Kidney epithelial cell (primary cell): ENCODE data around the gene PTH2. TPM values are rescaled to one million over a fixed set of nuclear protein-coding genes. Genes with fewer than 3 reads are reported as not detected.

Experiments used
- DNase-seq: peaks from one replicate; pipeline ENCODE4 v3.0.0-alpha.2; 2010; ENCODE audit warnings: low read depth
- H3K27me3 ChIP-seq: 2 replicates; pipeline ENCODE4 v1.6.0; 2011; ENCODE audit warnings: low read length; ENCODE audit not compliant: control insufficient read depth, insufficient read depth
- H3K36me3 ChIP-seq: 2 replicates; pipeline ENCODE4 v1.5.1; 2011; ENCODE audit warnings: low read length; ENCODE audit not compliant: control insufficient read depth, insufficient read depth
- H3K4me3 ChIP-seq: 2 replicates; pipeline ENCODE4 v1.5.1; 2011; ENCODE audit warnings: low read depth, mild to moderate bottlenecking, control low read depth, low read length
- total RNA-seq: library from RNA; depleted of rRNA; stranded (reverse); fragments of >200 nt; gene quantifications from 2 replicates; pipeline ENCODE4 v1.2.3, GENCODE V29; 2015
- TF ChIP-seq, protein P1 (sequence below): IDR thresholded peaks from 2 replicates; pipeline ENCODE4 v1.5.1; 2011; ENCODE audit warnings: mild to moderate bottlenecking, moderate library complexity, low read length, control low read depth, inconsistent platforms; ENCODE audit not compliant: insufficient read depth, poor library complexity, severe bottlenecking

The PTH2 gene, protein sequence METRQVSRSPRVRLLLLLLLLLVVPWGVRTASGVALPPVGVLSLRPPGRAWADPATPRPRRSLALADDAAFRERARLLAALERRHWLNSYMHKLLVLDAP
- not detected in 2 replicates for total RNA-seq

DNA sequence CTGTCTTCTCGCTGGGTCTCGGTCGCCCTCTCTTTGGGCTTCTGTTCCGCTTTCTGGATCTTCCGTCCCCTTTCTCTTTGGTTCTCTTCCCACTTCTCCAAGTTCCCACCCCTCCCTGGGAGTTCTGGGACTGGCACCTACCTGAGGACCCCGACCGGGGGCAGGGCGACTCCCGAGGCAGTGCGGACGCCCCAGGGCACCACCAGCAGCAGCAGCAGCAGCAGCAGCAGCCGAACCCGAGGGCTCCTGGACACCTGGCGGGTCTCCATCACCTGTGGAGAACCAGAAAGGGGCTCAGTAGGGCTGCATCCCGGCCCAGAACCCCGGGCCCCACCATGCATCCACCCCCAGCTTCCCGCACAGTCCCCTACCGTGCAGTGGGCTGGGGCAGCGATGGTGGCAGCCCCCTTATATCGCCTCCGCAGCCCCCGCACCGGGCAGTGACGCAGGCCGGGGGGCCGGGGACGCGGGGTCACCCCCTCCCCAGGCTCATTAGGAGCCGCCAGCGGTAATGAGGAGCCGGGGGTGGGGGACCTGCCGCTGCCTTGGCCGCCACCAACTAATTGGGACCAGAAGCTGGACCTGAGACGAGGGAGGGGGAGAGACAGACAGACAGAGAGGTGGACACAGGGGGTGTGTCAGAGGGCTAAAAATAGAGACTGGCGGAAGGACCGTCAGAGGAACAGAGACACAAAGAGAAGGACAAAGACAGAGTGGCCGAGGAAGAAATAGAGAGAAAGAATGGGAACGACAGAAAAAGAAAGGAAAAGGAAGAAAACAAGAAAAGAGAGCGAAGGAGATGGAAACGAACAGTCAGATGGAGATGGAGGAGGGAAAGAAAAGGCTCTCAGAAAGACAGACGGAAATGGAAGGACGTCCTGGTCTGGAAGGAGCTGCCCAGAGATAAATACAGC, at the start of gene PTH2:
Gene PTH2 (minus strand): TSS at position 371 of the 914 bp plus-strand sequence. CDS start 102 bp downstream, at position 269.
- Histone ChIP-seq H3K36me3 (no peaks in the 10 kb centered on the region), H3K4me3 (no peak within 1 kb of the TSS), H3K27me3 (peaks cover 90% of the 10 kb centered on the region)
- DNase-seq, result no peak
- TF ChIP-seq, protein P1, sequence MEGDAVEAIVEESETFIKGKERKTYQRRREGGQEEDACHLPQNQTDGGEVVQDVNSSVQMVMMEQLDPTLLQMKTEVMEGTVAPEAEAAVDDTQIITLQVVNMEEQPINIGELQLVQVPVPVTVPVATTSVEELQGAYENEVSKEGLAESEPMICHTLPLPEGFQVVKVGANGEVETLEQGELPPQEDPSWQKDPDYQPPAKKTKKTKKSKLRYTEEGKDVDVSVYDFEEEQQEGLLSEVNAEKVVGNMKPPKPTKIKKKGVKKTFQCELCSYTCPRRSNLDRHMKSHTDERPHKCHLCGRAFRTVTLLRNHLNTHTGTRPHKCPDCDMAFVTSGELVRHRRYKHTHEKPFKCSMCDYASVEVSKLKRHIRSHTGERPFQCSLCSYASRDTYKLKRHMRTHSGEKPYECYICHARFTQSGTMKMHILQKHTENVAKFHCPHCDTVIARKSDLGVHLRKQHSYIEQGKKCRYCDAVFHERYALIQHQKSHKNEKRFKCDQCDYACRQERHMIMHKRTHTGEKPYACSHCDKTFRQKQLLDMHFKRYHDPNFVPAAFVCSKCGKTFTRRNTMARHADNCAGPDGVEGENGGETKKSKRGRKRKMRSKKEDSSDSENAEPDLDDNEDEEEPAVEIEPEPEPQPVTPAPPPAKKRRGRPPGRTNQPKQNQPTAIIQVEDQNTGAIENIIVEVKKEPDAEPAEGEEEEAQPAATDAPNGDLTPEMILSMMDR, result no peak

DNA sequence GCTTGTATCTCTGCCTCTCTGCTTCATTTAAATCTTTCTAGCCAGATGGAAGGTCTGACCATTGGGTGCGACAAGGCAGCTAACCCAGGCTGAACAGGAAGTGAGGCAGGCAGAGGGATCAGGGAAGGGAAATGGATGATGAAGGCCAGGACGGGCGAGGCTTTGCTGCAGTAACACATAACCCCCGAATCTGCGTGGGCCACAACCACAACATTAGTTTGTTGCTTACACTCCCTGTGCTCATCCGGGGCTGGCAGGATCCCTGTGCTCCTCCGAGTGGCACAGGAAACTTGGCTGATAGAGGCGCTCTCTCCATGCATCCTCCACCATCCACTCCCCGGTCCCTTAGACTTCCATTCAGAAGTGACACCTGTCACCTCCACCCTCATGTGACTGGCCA, 49.7 kb upstream of the PTH2 start:
- Histone ChIP-seq H3K27me3 (no peaks in the 10 kb centered on the region), H3K36me3 (no peaks in the 10 kb centered on the region), H3K4me3 (no peak overlapping the region)
- TF ChIP-seq, protein P1, result no peak
- no peak for DNase-seq

DNA sequence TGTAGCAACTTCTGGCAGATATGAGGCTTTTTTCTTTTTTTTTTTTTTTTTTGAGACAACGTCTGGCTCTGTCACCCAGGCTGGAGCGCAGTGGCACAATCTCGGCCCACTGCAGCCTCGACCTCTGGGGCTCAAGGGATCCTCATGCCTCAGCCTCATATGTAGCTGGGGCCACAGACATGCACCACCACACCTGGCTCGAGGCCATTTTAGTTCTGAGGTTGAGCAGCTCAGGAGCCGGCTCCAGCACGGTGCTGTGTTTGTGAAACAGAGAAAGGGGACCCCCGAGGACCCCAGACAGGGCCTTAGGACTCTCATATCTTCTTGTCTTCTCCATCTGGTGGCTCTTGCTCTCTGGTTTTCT, 47.4 kb upstream of the PTH2 start:
- Histone ChIP-seq H3K27me3 (no peaks in the 10 kb centered on the region), H3K4me3 (no peak overlapping the region), H3K36me3 (no peaks in the 10 kb centered on the region)
- no peak for DNase-seq
- TF ChIP-seq, protein P1, result no peak

DNA sequence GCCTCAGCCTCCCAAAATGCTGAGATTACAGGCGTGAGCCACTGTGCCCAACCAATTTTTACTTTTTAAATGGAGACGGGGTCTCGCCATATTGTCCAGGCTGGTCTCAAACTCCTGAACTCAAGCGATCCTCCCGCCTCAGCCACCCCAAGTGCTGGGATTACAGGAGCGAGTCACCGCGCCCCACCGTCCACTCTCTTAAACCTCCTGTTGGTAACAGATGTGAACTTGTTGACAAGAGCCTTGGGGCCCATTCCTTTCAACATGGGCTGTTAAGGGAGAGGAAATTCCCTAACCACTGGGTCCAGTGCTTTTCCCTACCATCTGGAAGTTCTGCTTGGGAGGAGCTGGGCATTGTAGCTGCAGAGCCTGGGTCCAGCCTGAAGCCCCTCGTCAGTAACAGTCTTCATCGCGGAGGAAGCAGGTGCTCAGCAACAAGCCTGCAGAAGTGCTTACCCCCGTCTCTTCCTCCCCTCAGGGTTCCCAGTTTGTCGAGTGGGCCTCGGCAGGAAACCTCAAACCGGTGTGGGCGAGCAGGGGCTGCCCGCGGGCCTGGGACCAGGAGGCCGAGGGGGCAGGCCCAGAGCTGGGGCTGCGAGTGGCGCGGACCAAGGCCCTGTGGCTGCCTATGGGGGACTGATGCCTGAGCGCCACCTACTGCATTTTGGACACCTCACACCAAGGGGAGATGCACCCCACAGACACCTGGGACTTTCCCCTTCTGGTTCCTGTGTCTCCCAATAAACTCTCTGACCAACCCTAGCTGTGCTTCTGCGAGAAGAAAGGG, 46.8 kb upstream of the PTH2 start:
- Histone ChIP-seq H3K36me3 (no peaks in the 10 kb centered on the region), H3K4me3 (no peak overlapping the region), H3K27me3 (no peaks in the 10 kb centered on the region)
- TF ChIP-seq, protein P1, result no peak
- DNase-seq, result no peak

DNA sequence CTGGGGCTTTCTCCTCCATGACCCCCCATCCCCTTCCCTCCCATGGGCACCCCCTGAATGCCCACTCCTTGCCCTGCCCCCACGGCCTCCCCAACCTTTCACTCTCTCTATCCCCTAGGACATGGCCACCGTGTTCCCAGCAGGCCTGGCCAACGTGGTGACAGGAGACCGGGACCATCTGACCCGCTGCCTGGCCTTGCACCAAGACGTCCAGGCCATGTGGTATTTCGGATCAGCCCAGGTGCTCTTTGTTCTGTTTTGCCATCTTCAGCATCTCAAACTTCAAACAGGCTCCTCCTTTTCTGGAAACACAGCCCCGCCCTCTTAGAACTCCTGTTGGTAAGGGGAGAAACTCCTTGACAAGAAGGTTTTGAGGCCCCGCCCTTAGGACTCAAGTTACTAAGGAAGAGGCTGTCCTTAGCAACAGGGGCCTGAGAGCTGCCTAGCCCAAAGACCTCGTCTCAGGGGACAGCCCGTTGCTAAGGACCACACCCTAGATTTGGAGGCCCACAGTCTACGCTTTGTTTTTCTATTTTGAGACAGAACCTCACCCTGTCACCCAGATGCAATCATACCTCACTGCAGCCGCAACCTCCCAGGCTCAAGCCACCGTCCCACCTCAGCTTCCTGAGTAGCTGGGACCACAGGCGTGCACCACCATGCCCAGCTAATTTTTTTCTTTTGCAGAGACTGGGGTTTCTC, 45.7 kb upstream of the PTH2 start:
- Histone ChIP-seq H3K36me3 (no peaks in the 10 kb centered on the region), H3K27me3 (no peaks in the 10 kb centered on the region), H3K4me3 (no peak overlapping the region)
- TF ChIP-seq, protein P1, result no peak
- DNase-seq, result no peak
